ENCODE measurements around the gene ABL1.

DNA sequence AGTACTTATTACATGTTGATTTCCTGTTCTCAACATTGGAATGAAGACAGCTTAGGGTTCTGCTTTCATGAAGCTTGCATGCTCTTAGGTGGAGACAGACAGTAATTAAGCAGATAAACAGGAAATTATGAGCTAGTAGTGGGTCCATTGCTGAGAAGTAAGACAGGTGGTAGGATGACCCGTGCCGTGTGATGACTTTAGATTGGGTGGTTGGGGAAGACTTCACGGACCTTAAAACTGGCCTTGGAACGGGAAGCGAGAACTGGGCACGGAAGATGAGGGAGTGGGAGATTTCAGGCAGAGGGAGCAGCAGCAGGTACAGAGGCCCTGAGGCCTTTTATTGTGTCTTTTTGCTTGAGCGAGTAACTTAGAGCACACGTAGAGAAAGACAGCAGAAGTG, 27.2 kb downstream of the ABL1 start:
- TF ChIP-seq, protein P1, sequence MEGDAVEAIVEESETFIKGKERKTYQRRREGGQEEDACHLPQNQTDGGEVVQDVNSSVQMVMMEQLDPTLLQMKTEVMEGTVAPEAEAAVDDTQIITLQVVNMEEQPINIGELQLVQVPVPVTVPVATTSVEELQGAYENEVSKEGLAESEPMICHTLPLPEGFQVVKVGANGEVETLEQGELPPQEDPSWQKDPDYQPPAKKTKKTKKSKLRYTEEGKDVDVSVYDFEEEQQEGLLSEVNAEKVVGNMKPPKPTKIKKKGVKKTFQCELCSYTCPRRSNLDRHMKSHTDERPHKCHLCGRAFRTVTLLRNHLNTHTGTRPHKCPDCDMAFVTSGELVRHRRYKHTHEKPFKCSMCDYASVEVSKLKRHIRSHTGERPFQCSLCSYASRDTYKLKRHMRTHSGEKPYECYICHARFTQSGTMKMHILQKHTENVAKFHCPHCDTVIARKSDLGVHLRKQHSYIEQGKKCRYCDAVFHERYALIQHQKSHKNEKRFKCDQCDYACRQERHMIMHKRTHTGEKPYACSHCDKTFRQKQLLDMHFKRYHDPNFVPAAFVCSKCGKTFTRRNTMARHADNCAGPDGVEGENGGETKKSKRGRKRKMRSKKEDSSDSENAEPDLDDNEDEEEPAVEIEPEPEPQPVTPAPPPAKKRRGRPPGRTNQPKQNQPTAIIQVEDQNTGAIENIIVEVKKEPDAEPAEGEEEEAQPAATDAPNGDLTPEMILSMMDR (conservative IDR thresholded peaks at IDR 0.05): no peak
- TF ChIP-seq ZFX (IDR thresholded peaks at IDR 0.05): no peak

Measured in C4-2B (cell line).